CD14-positive monocyte (primary cell): ENCODE measurements around the gene TBPL2. TPM values are rescaled to one million over a fixed set of nuclear protein-coding genes. Genes with fewer than 3 reads are reported as not detected.

Source experiments
- DNase-seq, 3 donors: peaks; one replicate each; pipeline ENCODE4 v3.0.0-alpha.2; 2011 to 2022
- H2AFZ ChIP-seq: 2 replicates; pipeline ENCODE4 v1.6.0; 2012; ENCODE audit warnings: mild to moderate bottlenecking, low read depth, low read length, inconsistent platforms; ENCODE audit not compliant: insufficient read depth, poor library complexity, severe bottlenecking
- H3K27ac ChIP-seq, 2 donors: 1 replicate in 1 of 2; 2 replicates in 1 of 2; pipeline ENCODE4 v1.5.1; 2012 to 2013; ENCODE audit warnings: low read length in 2 of 2, control low read depth in 1 of 2, inconsistent platforms in 1 of 2, low read depth in 1 of 2, mild to moderate bottlenecking in 1 of 2
- H3K27me3 ChIP-seq, 2 donors: one replicate each; pipeline versions ENCODE4 v1.6.0 to v1.6.1; 2011 to 2013; ENCODE audit warnings: low read length in 2 of 2; ENCODE audit not compliant: control insufficient read depth in 2 of 2, insufficient read depth in 2 of 2
- H3K36me3 ChIP-seq, 2 donors: replicated peaks in 1 of 2; 1 replicate in 1 of 2; 2 replicates in 1 of 2; pipeline versions ENCODE4 v1.5.1 to v1.6.1; 2012 to 2013; ENCODE audit warnings: low read length in 2 of 2, control low read depth in 1 of 2, inconsistent platforms in 1 of 2, mild to moderate bottlenecking in 1 of 2; ENCODE audit not compliant: insufficient read depth in 2 of 2, control insufficient read depth in 1 of 2
- H3K4me1 ChIP-seq, 2 donors: 1 replicate in 1 of 2; 2 replicates in 1 of 2; pipeline versions ENCODE4 v1.5.1 to v1.6.1; 2012 to 2013; ENCODE audit warnings: low read length in 2 of 2, control low read depth in 1 of 2, inconsistent platforms in 1 of 2, mild to moderate bottlenecking in 1 of 2, moderate library complexity in 1 of 2; ENCODE audit not compliant: insufficient read depth in 2 of 2, control insufficient read depth in 1 of 2
- H3K4me2 ChIP-seq: replicated peaks from 2 replicates; pipeline ENCODE3; 2012; ENCODE audit warnings: low read length, moderate library complexity, mild to moderate bottlenecking; ENCODE audit not compliant: poor library complexity, severe bottlenecking; ENCODE audit errors: extremely low read depth
- H3K4me3 ChIP-seq, 3 experiments: fragments of 200-600 bp in 1 of 3; sonication (generic) in 1 of 3; replicated peaks in 1 of 3; 1 replicate in 2 of 3; 2 replicates in 1 of 3; pipeline ENCODE4 v1.5.1; 2011 to 2013; ENCODE audit warnings: low read length in 3 of 3, mild to moderate bottlenecking in 3 of 3, control low read depth in 2 of 3, low read depth in 2 of 3, inconsistent platforms in 1 of 3, moderate library complexity in 1 of 3
- H3K79me2 ChIP-seq: 2 replicates; pipeline ENCODE4 v1.6.0; 2012; ENCODE audit warnings: mild to moderate bottlenecking, control low read depth, inconsistent platforms, low read length, moderate library complexity; ENCODE audit not compliant: insufficient read depth
- H3K9ac ChIP-seq: 2 replicates; pipeline ENCODE4 v1.6.0; 2017; ENCODE audit warnings: low read length, mild to moderate bottlenecking; ENCODE audit not compliant: insufficient read depth, poor library complexity, severe bottlenecking
- H3K9me3 ChIP-seq, 2 donors: replicated peaks in 1 of 2; 1 replicate in 1 of 2; 2 replicates in 1 of 2; pipeline versions ENCODE4 v1.5.1 to v1.6.1; 2012 to 2013; ENCODE audit warnings: low read length in 2 of 2, control low read depth in 1 of 2; ENCODE audit not compliant: control insufficient read depth in 1 of 2, insufficient read depth in 1 of 2
- H4K20me1 ChIP-seq: 2 replicates; pipeline ENCODE4 v1.6.0; 2012; ENCODE audit warnings: mild to moderate bottlenecking, low read length, control low read depth, moderate library complexity; ENCODE audit not compliant: insufficient read depth
- H3K27ac Mint-ChIP-seq, 7 donors: one replicate each; pipeline ENCODE4 v1.8.0; 2020; ENCODE audit warnings: mild to moderate bottlenecking in 7 of 7, mixed read lengths in 7 of 7, moderate library complexity in 6 of 7, inconsistent platforms in 2 of 7
- H3K27me3 Mint-ChIP-seq, 3 donors: one replicate each; pipeline ENCODE4 v1.8.0; 2021 to 2022; ENCODE audit warnings: low read depth in 3 of 3, mild to moderate bottlenecking in 3 of 3, mixed read lengths in 3 of 3, moderate library complexity in 3 of 3, inconsistent platforms in 1 of 3
- H3K36me3 Mint-ChIP-seq, 2 donors: one replicate each; pipeline ENCODE4 v1.8.0; 2020; ENCODE audit warnings: mixed read lengths in 2 of 2, inconsistent platforms in 1 of 2, mild to moderate bottlenecking in 1 of 2
- H3K4me1 Mint-ChIP-seq: one replicate; pipeline ENCODE4 v1.8.0; 2020; ENCODE audit warnings: mild to moderate bottlenecking, mixed read lengths
- H3K4me3 Mint-ChIP-seq, 2 donors: one replicate each; pipeline ENCODE4 v1.8.0; 2020; ENCODE audit warnings: mild to moderate bottlenecking in 2 of 2, mixed read lengths in 2 of 2, moderate library complexity in 1 of 2
- H3K9me3 Mint-ChIP-seq, 7 donors: one replicate each; pipeline ENCODE4 v1.8.0; 2020 to 2022; ENCODE audit warnings: mixed read lengths in 7 of 7, mild to moderate bottlenecking in 6 of 7, moderate library complexity in 6 of 7, inconsistent platforms in 2 of 7
- WGBS: methylation state at CpG from one replicate; pipeline ENCODE4 v1.1.5; 2013; ENCODE audit warnings: missing lambda C conversion rate; ENCODE audit not compliant: insufficient coverage; 5-methylcytosine and 5-hydroxymethylcytosine counted together
- intact Hi-C, 2 donors: fragments of 100-400 bp; cut with micrococcal nuclease; formaldehyde crosslinking; loops; one replicate each; pipeline versions ENCODE4 v1.15.0 to v1.15.1; 2023
- polyA plus RNA-seq, 3 donors: library from polyadenylated mRNA; depleted of rRNA in 1 of 3; unstranded in 2 of 3; stranded (reverse) in 1 of 3; fragments of 300-500 nt in 2 of 3; fragments of >200 nt in 1 of 3; fragmentation: Illumina TruSeq in 2 of 3; gene quantifications; 1 replicate in 2 of 3; 2 replicates in 1 of 3; pipeline ENCODE4 v1.2.3, GENCODE V29; 2012 to 2021
- TF ChIP-seq, protein P1 (sequence below): fragments of 200-600 bp; IDR thresholded peaks from one replicate; pipeline ENCODE4 v1.8.0; 2022; ENCODE audit warnings: antibody characterized with exemption, mild to moderate bottlenecking

Gene TBPL2
- polyA plus RNA-seq, 3 donors, result not detected

- no peak overlapping the region for H3K27ac ChIP-seq
- no peaks in the 10 kb centered on the region for H3K9me3 Mint-ChIP-seq
- H3K9ac ChIP-seq, result no peak overlapping the region
- no peak overlapping the region for H3K4me3 Mint-ChIP-seq
- TF ChIP-seq, protein P1, sequence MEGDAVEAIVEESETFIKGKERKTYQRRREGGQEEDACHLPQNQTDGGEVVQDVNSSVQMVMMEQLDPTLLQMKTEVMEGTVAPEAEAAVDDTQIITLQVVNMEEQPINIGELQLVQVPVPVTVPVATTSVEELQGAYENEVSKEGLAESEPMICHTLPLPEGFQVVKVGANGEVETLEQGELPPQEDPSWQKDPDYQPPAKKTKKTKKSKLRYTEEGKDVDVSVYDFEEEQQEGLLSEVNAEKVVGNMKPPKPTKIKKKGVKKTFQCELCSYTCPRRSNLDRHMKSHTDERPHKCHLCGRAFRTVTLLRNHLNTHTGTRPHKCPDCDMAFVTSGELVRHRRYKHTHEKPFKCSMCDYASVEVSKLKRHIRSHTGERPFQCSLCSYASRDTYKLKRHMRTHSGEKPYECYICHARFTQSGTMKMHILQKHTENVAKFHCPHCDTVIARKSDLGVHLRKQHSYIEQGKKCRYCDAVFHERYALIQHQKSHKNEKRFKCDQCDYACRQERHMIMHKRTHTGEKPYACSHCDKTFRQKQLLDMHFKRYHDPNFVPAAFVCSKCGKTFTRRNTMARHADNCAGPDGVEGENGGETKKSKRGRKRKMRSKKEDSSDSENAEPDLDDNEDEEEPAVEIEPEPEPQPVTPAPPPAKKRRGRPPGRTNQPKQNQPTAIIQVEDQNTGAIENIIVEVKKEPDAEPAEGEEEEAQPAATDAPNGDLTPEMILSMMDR, result no peak
- H3K36me3 ChIP-seq, result no peaks in the 10 kb centered on the region
- peaks cover 4 to 9% (median 7%) of the 10 kb centered on the region in 3 donors for H3K27me3 Mint-ChIP-seq
- no peak overlapping the region for H3K4me2 ChIP-seq
- no peaks in the 10 kb centered on the region for H3K4me1 Mint-ChIP-seq
- H3K27me3 ChIP-seq, result peaks cover 0 to 5% of the 10 kb centered on the region in 2 donors
- H3K27ac Mint-ChIP-seq, result no peak overlapping the region
- DNase-seq, result no peak
- no peak overlapping the region for H3K4me3 ChIP-seq
- intact Hi-C loops, result no loop called here
- no peaks in the 10 kb centered on the region for H3K36me3 Mint-ChIP-seq
- no peaks in the 10 kb centered on the region for H4K20me1 ChIP-seq
- no peaks in the 10 kb centered on the region for H3K4me1 ChIP-seq
- H3K79me2 ChIP-seq, result no peaks in the 10 kb centered on the region
- no peak overlapping the region for H2AFZ ChIP-seq
- no peaks in the 10 kb centered on the region for H3K9me3 ChIP-seq
These were observed 22.5 kb downstream of the TBPL2 start for GRCh38 chr14:55417955-55418354.

DNA sequence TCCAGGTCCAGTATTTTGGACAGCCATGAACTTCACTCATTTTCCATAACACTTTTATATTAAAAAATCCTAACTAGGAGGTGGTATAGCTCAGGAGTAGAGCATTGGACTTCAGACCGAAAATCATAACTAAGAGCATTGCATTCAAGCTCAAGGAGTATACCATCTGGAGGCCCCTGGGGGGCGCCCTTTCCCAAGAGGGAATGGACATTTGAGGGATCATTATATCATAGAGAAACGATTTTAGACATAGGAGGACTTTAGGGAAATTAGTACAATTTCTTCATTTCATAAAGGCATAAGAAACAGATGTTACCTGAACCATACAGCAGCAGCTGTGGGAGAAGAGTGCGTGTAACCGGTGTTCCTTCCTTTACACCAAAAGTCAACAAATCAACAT lies 23.6 kb downstream of the TBPL2 start:
- peaks cover 5 to 6% of the 10 kb centered on the region in 2 donors for H3K4me1 ChIP-seq
- intact Hi-C loops, result no loop called here
- no peaks in the 10 kb centered on the region for H3K36me3 ChIP-seq
- WGBS, result 60% methylated on average over 1 of the region's 5 CpGs
- H3K36me3 Mint-ChIP-seq, result no peaks in the 10 kb centered on the region
- H2AFZ ChIP-seq, result no peak overlapping the region
- no peaks in the 10 kb centered on the region for H4K20me1 ChIP-seq
- peaks cover 4 to 9% (median 7%) of the 10 kb centered on the region in 3 donors for H3K27me3 Mint-ChIP-seq
- peaks cover 7% of the 10 kb centered on the region for H3K4me1 Mint-ChIP-seq
- H3K9me3 Mint-ChIP-seq, result no peaks in the 10 kb centered on the region
- H3K27ac Mint-ChIP-seq, result no peak overlapping the region
- H3K27ac ChIP-seq, result no peak overlapping the region
- peaks cover 0 to 5% of the 10 kb centered on the region in 2 donors for H3K27me3 ChIP-seq
- H3K9ac ChIP-seq, result no peak overlapping the region
- no peak overlapping the region for H3K4me3 Mint-ChIP-seq
- no peak overlapping the region for H3K4me3 ChIP-seq
- TF ChIP-seq, protein P1, result peak; percentile 41
- H3K79me2 ChIP-seq, result peaks cover 2% of the 10 kb centered on the region
- no peak overlapping the region for H3K4me2 ChIP-seq
- no peaks in the 10 kb centered on the region for H3K9me3 ChIP-seq
- no peak for DNase-seq
